ENCODE measurements around the gene ERCC4. TPM values are rescaled to one million over a fixed set of nuclear protein-coding genes. Genes with fewer than 3 reads are reported as not detected.

Gene ERCC4
- total and polyA plus RNA-seq, 2 donors (not counting 1 experiment from before 2014, with no cell fraction given), result 5.9 to 10.6 TPM

DNA sequence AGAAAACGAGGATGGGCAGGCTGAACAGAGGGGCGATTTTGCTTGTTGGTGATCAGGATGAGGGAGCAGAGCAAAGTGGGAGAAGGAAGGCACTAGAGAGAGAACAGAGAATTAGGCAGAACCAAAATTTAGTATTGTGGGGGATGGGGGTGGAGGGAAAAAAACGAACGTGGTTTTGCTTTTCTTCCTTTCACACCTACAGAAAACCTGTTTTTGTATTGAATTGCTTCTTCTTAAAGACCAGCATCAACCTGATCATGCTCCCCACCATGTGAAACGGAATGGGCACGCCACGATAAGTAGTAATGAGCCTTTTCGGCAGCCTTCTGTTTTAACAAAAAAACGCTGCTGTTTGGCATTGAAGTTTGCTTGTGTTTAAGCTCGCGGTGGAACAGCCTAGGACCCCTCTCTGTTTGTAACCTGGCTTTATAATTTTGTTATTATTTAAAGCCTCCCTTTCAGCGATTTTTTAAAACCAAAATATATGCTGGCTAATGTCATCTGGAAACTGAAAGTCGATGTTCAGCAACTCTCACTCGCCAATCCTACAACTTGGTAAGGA is 36.8 kb downstream of the ERCC4 start:
- H3K36me3 ChIP-seq (ENCODE audit: control insufficient read depth, insufficient read depth, low read length), result no peaks in the 10 kb centered on the region
- no peaks in the 10 kb centered on the region for H3K9me3 ChIP-seq (ENCODE audit: control insufficient read depth, insufficient read depth, low read depth, low read length)
- DNase-seq (ENCODE audit: low read depth in 2 of 2), result no peak
- TF ChIP-seq, protein P1, sequence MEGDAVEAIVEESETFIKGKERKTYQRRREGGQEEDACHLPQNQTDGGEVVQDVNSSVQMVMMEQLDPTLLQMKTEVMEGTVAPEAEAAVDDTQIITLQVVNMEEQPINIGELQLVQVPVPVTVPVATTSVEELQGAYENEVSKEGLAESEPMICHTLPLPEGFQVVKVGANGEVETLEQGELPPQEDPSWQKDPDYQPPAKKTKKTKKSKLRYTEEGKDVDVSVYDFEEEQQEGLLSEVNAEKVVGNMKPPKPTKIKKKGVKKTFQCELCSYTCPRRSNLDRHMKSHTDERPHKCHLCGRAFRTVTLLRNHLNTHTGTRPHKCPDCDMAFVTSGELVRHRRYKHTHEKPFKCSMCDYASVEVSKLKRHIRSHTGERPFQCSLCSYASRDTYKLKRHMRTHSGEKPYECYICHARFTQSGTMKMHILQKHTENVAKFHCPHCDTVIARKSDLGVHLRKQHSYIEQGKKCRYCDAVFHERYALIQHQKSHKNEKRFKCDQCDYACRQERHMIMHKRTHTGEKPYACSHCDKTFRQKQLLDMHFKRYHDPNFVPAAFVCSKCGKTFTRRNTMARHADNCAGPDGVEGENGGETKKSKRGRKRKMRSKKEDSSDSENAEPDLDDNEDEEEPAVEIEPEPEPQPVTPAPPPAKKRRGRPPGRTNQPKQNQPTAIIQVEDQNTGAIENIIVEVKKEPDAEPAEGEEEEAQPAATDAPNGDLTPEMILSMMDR (conservative IDR thresholded peaks at IDR 0.05 in 1 of 2, IDR thresholded peaks at IDR 0.05 in 1 of 2; ENCODE audit: low read depth in 1 of 2, low read length in 2 of 2), result no peak
- TF ChIP-seq EZH2 (IDR thresholded peaks at IDR 0.05; ENCODE audit: low read length, missing control alignments), result no peak
- H4K20me1 ChIP-seq (ENCODE audit: control insufficient read depth, extremely low read depth, insufficient read depth, low read length), result no peaks in the 10 kb centered on the region
- H3K4me3 ChIP-seq (replicated peaks in 1 of 4; ENCODE audit: control extremely low read depth in 1 of 4, insufficient read depth in 1 of 4, low read depth in 3 of 4, low read length in 4 of 4), result peak overlapping the region; percentile 19 to 69 (median 47)
- H3K4me1 ChIP-seq (ENCODE audit: control insufficient read depth, extremely low read depth, insufficient read depth, low read length), result peaks cover 11% of the 10 kb centered on the region
- peak overlapping the region; percentile 81 for H3K4me2 ChIP-seq (ENCODE audit: extremely low read depth, insufficient read depth, low read length)
- H3K9ac ChIP-seq (ENCODE audit: insufficient read depth, low read length), result peak overlapping the region; percentile 62
- peak overlapping the region; percentile 82 for H3K27ac ChIP-seq (ENCODE audit: insufficient read depth, low read length)
- H3K27me3 ChIP-seq (ENCODE audit: control insufficient read depth, insufficient read depth, low read length), result no peaks in the 10 kb centered on the region
- peak overlapping the region; percentile 77 for H2AFZ ChIP-seq (ENCODE audit: low read length)
- no peaks in the 10 kb centered on the region for H3K79me2 ChIP-seq (ENCODE audit: control insufficient read depth, insufficient read depth, low read length)

DNA sequence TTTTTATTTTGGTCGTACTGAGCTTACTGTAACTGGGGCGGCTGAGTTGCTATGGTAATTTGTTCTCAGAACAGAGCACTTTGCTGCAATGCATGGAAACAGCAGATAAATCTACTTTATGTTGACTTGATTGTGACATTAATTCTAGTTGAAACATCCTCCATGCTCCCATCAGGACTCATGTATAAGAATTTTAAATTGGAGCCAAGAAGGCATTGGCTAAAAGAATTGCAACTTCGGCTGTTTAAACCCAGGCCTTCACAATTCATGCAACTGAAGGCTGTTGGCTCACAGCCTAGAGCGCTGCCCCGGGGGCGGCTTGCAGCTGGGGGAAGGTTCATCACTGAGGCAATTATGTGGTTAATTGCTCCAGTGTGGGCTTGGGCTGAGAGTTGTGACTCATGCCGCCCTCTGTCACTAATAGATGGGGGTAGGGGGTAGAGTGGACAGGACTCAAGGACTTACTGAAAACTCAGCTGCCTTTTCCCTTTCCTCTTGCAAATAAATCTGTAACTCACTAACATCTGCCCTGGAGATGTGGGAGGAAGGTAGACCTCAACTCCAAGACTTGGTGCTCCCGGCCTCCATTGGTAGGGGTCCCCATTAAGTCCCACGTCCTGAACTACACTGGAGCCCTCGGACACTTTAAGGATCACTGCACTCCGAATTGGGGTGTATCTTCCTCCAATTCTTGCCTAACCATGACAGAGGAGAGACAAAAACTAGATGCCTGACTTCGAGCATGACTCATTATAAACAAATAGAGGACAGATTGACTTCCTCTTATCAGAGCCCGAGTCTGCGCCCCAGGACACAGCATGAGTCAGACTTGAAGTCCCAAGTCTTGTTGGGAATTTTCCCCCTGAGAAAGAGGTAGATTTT is 37.5 kb downstream of the ERCC4 start:
- peak; percentile 98 to 99 for DNase-seq (ENCODE audit: low read depth in 2 of 2)
- Histone ChIP-seq H3K27me3 (ENCODE audit: control insufficient read depth, insufficient read depth, low read length) (no peaks in the 10 kb centered on the region), H3K79me2 (ENCODE audit: control insufficient read depth, insufficient read depth, low read length) (no peaks in the 10 kb centered on the region), H3K9ac (ENCODE audit: insufficient read depth, low read length) (peak overlapping the region; percentile 62), H3K4me3 (replicated peaks in 1 of 4; ENCODE audit: control extremely low read depth in 1 of 4, insufficient read depth in 1 of 4, low read depth in 3 of 4, low read length in 4 of 4) (peak overlapping the region; percentile 19 to 69 (median 47)), H3K27ac (ENCODE audit: insufficient read depth, low read length) (peak overlapping the region; percentile 82), H3K4me1 (ENCODE audit: control insufficient read depth, extremely low read depth, insufficient read depth, low read length) (peaks cover 11% of the 10 kb centered on the region), H3K36me3 (ENCODE audit: control insufficient read depth, insufficient read depth, low read length) (no peaks in the 10 kb centered on the region), H4K20me1 (ENCODE audit: control insufficient read depth, extremely low read depth, insufficient read depth, low read length) (no peaks in the 10 kb centered on the region), H3K9me3 (ENCODE audit: control insufficient read depth, insufficient read depth, low read depth, low read length) (no peaks in the 10 kb centered on the region), H3K4me2 (ENCODE audit: extremely low read depth, insufficient read depth, low read length) (peak overlapping the region; percentile 81), H2AFZ (ENCODE audit: low read length) (no peak overlapping the region)
- TF ChIP-seq, protein P1 (conservative IDR thresholded peaks at IDR 0.05 in 1 of 2, IDR thresholded peaks at IDR 0.05 in 1 of 2; ENCODE audit: low read depth in 1 of 2, low read length in 2 of 2), result no peak
- TF ChIP-seq EZH2 (IDR thresholded peaks at IDR 0.05; ENCODE audit: low read length, missing control alignments), result no peak

DNA sequence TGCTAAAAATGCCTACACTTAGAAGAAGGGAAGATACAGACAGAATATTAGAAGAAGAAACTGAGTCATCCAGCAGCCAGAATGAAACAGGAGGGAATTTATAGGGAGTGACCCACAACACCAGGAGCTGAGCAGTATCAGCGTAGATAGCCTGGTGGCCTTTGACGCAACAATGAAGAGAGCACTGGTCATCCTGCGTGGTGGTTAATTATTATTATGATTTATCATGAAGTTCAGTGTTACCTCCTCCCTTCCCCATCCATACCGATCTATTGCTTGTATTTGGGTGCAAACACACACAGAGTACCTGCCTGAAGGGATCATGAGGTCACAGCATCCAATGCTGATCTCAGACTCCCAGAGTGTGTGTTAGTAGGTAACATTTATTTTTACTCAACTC is 38.5 kb downstream of the ERCC4 start:
- TF ChIP-seq, protein P1 (conservative IDR thresholded peaks at IDR 0.05 in 1 of 2, IDR thresholded peaks at IDR 0.05 in 1 of 2; ENCODE audit: low read depth in 1 of 2, low read length in 2 of 2), result no peak
- TF ChIP-seq EZH2 (IDR thresholded peaks at IDR 0.05; ENCODE audit: low read length, missing control alignments), result no peak
- no peak overlapping the region for H3K27ac ChIP-seq (ENCODE audit: insufficient read depth, low read length)
- H4K20me1 ChIP-seq (ENCODE audit: control insufficient read depth, extremely low read depth, insufficient read depth, low read length), result no peaks in the 10 kb centered on the region
- H3K27me3 ChIP-seq (ENCODE audit: control insufficient read depth, insufficient read depth, low read length), result no peaks in the 10 kb centered on the region
- no peaks in the 10 kb centered on the region for H3K9me3 ChIP-seq (ENCODE audit: control insufficient read depth, insufficient read depth, low read depth, low read length)
- H3K4me2 ChIP-seq (ENCODE audit: extremely low read depth, insufficient read depth, low read length), result no peak overlapping the region
- H3K4me1 ChIP-seq (ENCODE audit: control insufficient read depth, extremely low read depth, insufficient read depth, low read length), result peaks cover 11% of the 10 kb centered on the region
- no peaks in the 10 kb centered on the region for H3K79me2 ChIP-seq (ENCODE audit: control insufficient read depth, insufficient read depth, low read length)
- DNase-seq (ENCODE audit: low read depth in 2 of 2), result no peak
- no peaks in the 10 kb centered on the region for H3K36me3 ChIP-seq (ENCODE audit: control insufficient read depth, insufficient read depth, low read length)
- H2AFZ ChIP-seq (ENCODE audit: low read length), result no peak overlapping the region
- no peak overlapping the region for H3K4me3 ChIP-seq (replicated peaks in 1 of 4; ENCODE audit: control extremely low read depth in 1 of 4, insufficient read depth in 1 of 4, low read depth in 3 of 4, low read length in 4 of 4)
- H3K9ac ChIP-seq (ENCODE audit: insufficient read depth, low read length), result no peak overlapping the region
